ENCODE results near the gene EPHA2. TPM values are rescaled to one million over a fixed set of nuclear protein-coding genes. Genes with fewer than 3 reads are reported as not detected.
A peak's percentile ranks its signal among the peaks of the same experiment; 100 is the strongest.

EPHA2 gene
- total RNA-seq, 1 donor from 2014 or later = 28.3 TPM

DNA sequence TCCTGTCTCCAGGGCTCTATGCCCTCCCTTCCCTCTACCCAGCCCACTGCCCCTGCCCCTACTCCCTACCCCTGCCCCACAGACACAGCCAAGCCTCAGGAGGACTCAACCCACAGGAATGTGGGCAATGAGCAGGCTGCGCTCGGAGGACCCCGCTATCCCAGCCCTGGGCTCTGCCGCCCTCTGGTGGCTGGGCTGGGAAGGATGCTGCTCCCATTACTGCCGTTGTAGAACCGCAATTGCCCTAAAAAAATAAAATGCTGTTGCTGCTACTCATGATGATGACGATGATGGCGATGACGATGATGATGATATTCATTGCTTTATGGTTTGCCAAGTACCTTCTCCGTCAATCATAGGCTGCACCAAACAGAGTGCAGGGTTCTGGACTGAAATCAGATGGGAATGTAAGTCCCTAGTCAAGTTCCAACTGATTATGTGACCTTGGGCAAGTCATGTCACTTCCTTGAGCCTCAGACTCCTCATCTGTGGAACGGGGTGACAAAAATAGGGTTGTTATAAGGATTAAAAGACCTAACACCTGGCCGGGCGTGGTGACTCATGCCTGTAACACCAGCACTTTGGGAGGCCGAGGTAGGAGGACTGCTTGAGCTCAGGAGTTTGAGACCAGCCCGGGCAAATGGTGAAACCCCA, 32.0 kb upstream of the EPHA2 start:
- Mint-ChIP-seq H3K36me3 (ENCODE audit: insufficient read depth) (no peaks in the 10 kb centered on the region), H3K27ac (no peak overlapping the region), H3K27me3 (peaks cover 10% of the 10 kb centered on the region), H3K4me1 (ENCODE audit: low read depth) (peaks cover 3% of the 10 kb centered on the region), H3K4me3 (ENCODE audit: low read depth) (no peak overlapping the region), H3K9me3 (ENCODE audit: low read depth) (no peaks in the 10 kb centered on the region)
- TF ChIP-seq, protein P1, sequence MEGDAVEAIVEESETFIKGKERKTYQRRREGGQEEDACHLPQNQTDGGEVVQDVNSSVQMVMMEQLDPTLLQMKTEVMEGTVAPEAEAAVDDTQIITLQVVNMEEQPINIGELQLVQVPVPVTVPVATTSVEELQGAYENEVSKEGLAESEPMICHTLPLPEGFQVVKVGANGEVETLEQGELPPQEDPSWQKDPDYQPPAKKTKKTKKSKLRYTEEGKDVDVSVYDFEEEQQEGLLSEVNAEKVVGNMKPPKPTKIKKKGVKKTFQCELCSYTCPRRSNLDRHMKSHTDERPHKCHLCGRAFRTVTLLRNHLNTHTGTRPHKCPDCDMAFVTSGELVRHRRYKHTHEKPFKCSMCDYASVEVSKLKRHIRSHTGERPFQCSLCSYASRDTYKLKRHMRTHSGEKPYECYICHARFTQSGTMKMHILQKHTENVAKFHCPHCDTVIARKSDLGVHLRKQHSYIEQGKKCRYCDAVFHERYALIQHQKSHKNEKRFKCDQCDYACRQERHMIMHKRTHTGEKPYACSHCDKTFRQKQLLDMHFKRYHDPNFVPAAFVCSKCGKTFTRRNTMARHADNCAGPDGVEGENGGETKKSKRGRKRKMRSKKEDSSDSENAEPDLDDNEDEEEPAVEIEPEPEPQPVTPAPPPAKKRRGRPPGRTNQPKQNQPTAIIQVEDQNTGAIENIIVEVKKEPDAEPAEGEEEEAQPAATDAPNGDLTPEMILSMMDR (IDR thresholded peaks at IDR 0.05; ENCODE audit: unreplicated experiment) = peak; percentile 96
- DNase-seq (ENCODE audit: low spot score, unreplicated experiment) = peak; percentile 79

GRCh38 chr1:16186655-16187235, 30.9 kb upstream of the EPHA2 start:
- Mint-ChIP-seq H3K4me3 (ENCODE audit: low read depth) (no peak overlapping the region), H3K27ac (no peak overlapping the region), H3K9me3 (ENCODE audit: low read depth) (no peaks in the 10 kb centered on the region), H3K27me3 (peaks cover 10% of the 10 kb centered on the region), H3K36me3 (ENCODE audit: insufficient read depth) (no peaks in the 10 kb centered on the region), H3K4me1 (ENCODE audit: low read depth) (peaks cover 9% of the 10 kb centered on the region)
- no peak for DNase-seq (ENCODE audit: low spot score, unreplicated experiment)
- TF ChIP-seq, protein P1 (IDR thresholded peaks at IDR 0.05; ENCODE audit: unreplicated experiment) = no peak

- DNase-seq (ENCODE audit: low spot score, unreplicated experiment) = no peak
- no peak overlapping the region for H3K27ac Mint-ChIP-seq
- peaks cover 14% of the 10 kb centered on the region for H3K4me1 Mint-ChIP-seq (ENCODE audit: low read depth)
- no peaks in the 10 kb centered on the region for H3K9me3 Mint-ChIP-seq (ENCODE audit: low read depth)
- H3K4me3 Mint-ChIP-seq (ENCODE audit: low read depth) = no peak overlapping the region
- TF ChIP-seq, protein P1 (IDR thresholded peaks at IDR 0.05; ENCODE audit: unreplicated experiment) = no peak
- H3K27me3 Mint-ChIP-seq = peaks cover 6% of the 10 kb centered on the region
- H3K36me3 Mint-ChIP-seq (ENCODE audit: insufficient read depth) = no peaks in the 10 kb centered on the region
These were observed 28.9 kb upstream of the EPHA2 start for GRCh38 chr1:16184557-16185303.

GRCh38 chr1:16183765-16184556, 28.1 kb upstream of the EPHA2 start:
- Mint-ChIP-seq H3K4me3 (ENCODE audit: low read depth) (no peak overlapping the region), H3K4me1 (ENCODE audit: low read depth) (peaks cover 17% of the 10 kb centered on the region), H3K27ac (no peak overlapping the region), H3K9me3 (ENCODE audit: low read depth) (no peaks in the 10 kb centered on the region), H3K36me3 (ENCODE audit: insufficient read depth) (no peaks in the 10 kb centered on the region), H3K27me3 (peaks cover 3% of the 10 kb centered on the region)
- no peak for DNase-seq (ENCODE audit: low spot score, unreplicated experiment)
- TF ChIP-seq, protein P1 (IDR thresholded peaks at IDR 0.05; ENCODE audit: unreplicated experiment) = no peak

- no peaks in the 10 kb centered on the region for H3K27me3 Mint-ChIP-seq
- H3K36me3 Mint-ChIP-seq (ENCODE audit: insufficient read depth) = no peaks in the 10 kb centered on the region
- no peak for DNase-seq (ENCODE audit: low spot score, unreplicated experiment)
- TF ChIP-seq, protein P1 (IDR thresholded peaks at IDR 0.05; ENCODE audit: unreplicated experiment) = no peak
- H3K27ac Mint-ChIP-seq = peak overlapping the region; percentile 47
- H3K4me3 Mint-ChIP-seq (ENCODE audit: low read depth) = no peak overlapping the region
- H3K9me3 Mint-ChIP-seq (ENCODE audit: low read depth) = no peaks in the 10 kb centered on the region
- peaks cover 25% of the 10 kb centered on the region for H3K4me1 Mint-ChIP-seq (ENCODE audit: low read depth)
These were observed 27.3 kb upstream of the EPHA2 start for GRCh38 chr1:16183179-16183578.

Data from progenitor cell of endocrine pancreas (in vitro differentiated cells).